Motor neuron (in vitro differentiated cells): ENCODE data around the gene PEMT. TPM values are rescaled to one million over a fixed set of nuclear protein-coding genes. Genes with fewer than 3 reads are reported as not detected.

Experiments used
- ATAC-seq, 8 experiments: fragments of 200-7000 bp; cut with Tn5 transposase; replicated peaks in 6 of 8; 2 replicates each; pipeline ENCODE4 v1.8.0; 2021; ENCODE audit warnings: mild to moderate bottlenecking in 8 of 8, moderate library complexity in 8 of 8
- H3K27ac ChIP-seq, 2 donors: fragments of 250-450 bp; sonication (Bioruptor Pico); 2 replicates each; pipeline ENCODE4 v1.9.0; 2021; ENCODE audit warnings: antibody characterized with exemption in 2 of 2, mild to moderate bottlenecking in 2 of 2, moderate library complexity in 1 of 2
- H3K4me1 ChIP-seq, 2 donors: fragments of 250-450 bp; sonication (Bioruptor Pico); replicated peaks in 1 of 2; 2 replicates each; pipeline ENCODE4 v1.6.1; 2021; ENCODE audit warnings: antibody characterized with exemption in 2 of 2, mild to moderate bottlenecking in 2 of 2, moderate library complexity in 1 of 2
- H3K4me3 ChIP-seq, 5 donors: fragments of 250-450 bp; sonication (Bioruptor Pico); 2 replicates each; pipeline ENCODE4 v1.9.0; 2021; ENCODE audit warnings: antibody characterized with exemption in 5 of 5, mild to moderate bottlenecking in 5 of 5, moderate library complexity in 4 of 5
- WGBS, 10 experiments: fragments of 450-650 bp; shearing (Covaris generic); methylation state at CpG; one replicate each; pipeline ENCODE4 v1.0.0; 2022; 5-methylcytosine and 5-hydroxymethylcytosine counted together
- in situ Hi-C, 9 experiments: fragments of 400-800 bp; cut with MboI; loops; one replicate each; pipeline ENCODE4 v1.15.0; 2021; ENCODE audit warnings: low sequenced_read_pairs in 9 of 9, low pct_unique_long_range_greater_than_20kb in 2 of 9; ENCODE audit not compliant: unreplicated experiment in 9 of 9
- total RNA-seq, 8 experiments: library from RNA; unstranded; fragments of 300-600 nt; gene quantifications; 2 replicates each; pipeline versions ENCODE4 v1.2.3 to v1.2.4, GENCODE V29; 2022

PEMT gene
- total RNA-seq, 8 experiments from 2014 or later = 21.1 to 59.0 (median 32.9) TPM

GRCh38 chr17:17603178-17603894, 11.8 kb upstream of the PEMT start:
- peak overlapping the region; percentile 79 to 85 for H3K27ac ChIP-seq
- H3K4me3 ChIP-seq = peak overlapping the region in 4 of 5 donors; percentile 0 to 17 (median 10)
- in situ Hi-C loops = no loop called here
- WGBS, 10 experiments = 12 to 90% (median 50%) methylated on average over 1 to 9 of the region's 15 CpGs; no CpG with 5 or more reads in 2 of the 10 experiments
- ATAC-seq = peak in 5 of 8 experiments; percentile 87 to 96 (median 93)
- peaks cover 17 to 21% of the 10 kb centered on the region in 2 donors for H3K4me1 ChIP-seq

GRCh38 chr17:17599965-17600364, 8.5 kb upstream of the PEMT start:
- WGBS, 10 experiments = 80 to 100% (median 100%) methylated on average over 2 to 3 of the region's 4 CpGs; no CpG with 5 or more reads in 7 of the 10 experiments
- ATAC-seq = no peak
- in situ Hi-C loops = no loop called here
- peaks cover 9 to 17% of the 10 kb centered on the region in 2 donors for H3K4me1 ChIP-seq
- no peak overlapping the region for H3K4me3 ChIP-seq
- no peak overlapping the region for H3K27ac ChIP-seq

- whole genome bisulfite sequencing, 10 experiments = 33 to 100% (median 70%) methylated on average over 1 of the region's 2 CpGs; no CpG with 5 or more reads in 6 of the 10 experiments
- Histone ChIP-seq H3K4me3 (no peak overlapping the region), H3K4me1 (peaks cover under 1 to 8% of the 10 kb centered on the region in 2 donors), H3K27ac (no peak overlapping the region)
- no peak for ATAC-seq
- in situ Hi-C loops = no loop called here
Measured at GRCh38 chr17:17598003-17598402, 6.5 kb upstream of the PEMT start.

- H3K27ac ChIP-seq = no peak overlapping the region
- H3K4me1 ChIP-seq = peaks cover 6 to 8% of the 10 kb centered on the region in 2 donors
- in situ Hi-C loops = no loop called here
- WGBS, 10 experiments = 36 to 97% (median 78%) methylated on average over 1 to 4 of the region's 4 CpGs; no CpG with 5 or more reads in 5 of the 10 experiments
- no peak for ATAC-seq
- no peak overlapping the region for H3K4me3 ChIP-seq
Measured at GRCh38 chr17:17595755-17596154, 4.2 kb upstream of the PEMT start.

GRCh38 chr17:17593222-17593620, 1.7 kb upstream of the PEMT start:
- WGBS, 10 experiments = 63 to 100% (median 92%) methylated on average over 1 to 6 of the region's 6 CpGs; no CpG with 5 or more reads in 3 of the 10 experiments
- H3K4me3 ChIP-seq = no peak overlapping the region
- no peak for ATAC-seq
- peaks cover 18 to 23% of the 10 kb centered on the region in 2 donors for H3K4me1 ChIP-seq
- H3K27ac ChIP-seq = no peak overlapping the region
- in situ Hi-C loops = no loop called here

- ATAC-seq = peak in 3 of 8 experiments; percentile 0 to 1 (median 1)
- Histone ChIP-seq H3K27ac (peak overlapping the region; percentile 92 to 94), H3K4me1 (peaks cover 18 to 23% of the 10 kb centered on the region in 2 donors), H3K4me3 (peak overlapping the region; percentile 65 to 85 (median 83))
- WGBS, 10 experiments = 0 to 20% (median 3%) methylated on average over 1 to 7 of the region's 21 CpGs; no CpG with 5 or more reads in 6 of the 10 experiments
- in situ Hi-C loops = no loop called here
Measured at GRCh38 chr17:17590883-17591354, 589 bp downstream of the PEMT start.

- in situ Hi-C loops = no loop called here
- peak overlapping the region; percentile 92 to 94 for H3K27ac ChIP-seq
- ATAC-seq = no peak
- H3K4me3 ChIP-seq = peak overlapping the region; percentile 65 to 85 (median 83)
- H3K4me1 ChIP-seq = peaks cover 18 to 23% of the 10 kb centered on the region in 2 donors
- 6 to 60% (median 38%) methylated on average over 1 to 7 of the region's 11 CpGs; no CpG with 5 or more reads in 3 of the 10 experiments for WGBS, 10 experiments
Measured at GRCh38 chr17:17590141-17590751, 1.3 kb downstream of the PEMT start.

GRCh38 chr17:17587614-17588337, 3.7 kb downstream of the PEMT start:
- no peak overlapping the region for H3K27ac ChIP-seq
- ATAC-seq = no peak
- H3K4me3 ChIP-seq = no peak overlapping the region
- WGBS, 10 experiments = 27 to 95% (median 90%) methylated on average over 2 to 10 of the region's 10 CpGs; no CpG with 5 or more reads in 1 of the 10 experiments
- in situ Hi-C loops = no loop called here
- H3K4me1 ChIP-seq = peaks cover 16 to 19% of the 10 kb centered on the region in 2 donors

GRCh38 chr17:17582372-17582771, 9.1 kb downstream of the PEMT start:
- in situ Hi-C loops = no loop called here
- H3K4me3 ChIP-seq = no peak overlapping the region
- 63 to 75% methylated on average over 2 to 4 of the region's 6 CpGs; no CpG with 5 or more reads in 8 of the 10 experiments for WGBS, 10 experiments
- peaks cover 19 to 21% of the 10 kb centered on the region in 2 donors for H3K4me1 ChIP-seq
- ATAC-seq = no peak
- H3K27ac ChIP-seq = no peak overlapping the region

- ATAC-seq = peak in 4 of 8 experiments; percentile 31 to 57 (median 51)
- peaks cover 19 to 21% of the 10 kb centered on the region in 2 donors for H3K4me1 ChIP-seq
- no peak overlapping the region for H3K27ac ChIP-seq
- 33 to 100% (median 100%) methylated on average over 1 to 2 of the region's 6 CpGs; no CpG with 5 or more reads in 4 of the 10 experiments for WGBS, 10 experiments
- in situ Hi-C loops = no loop called here
- H3K4me3 ChIP-seq = no peak overlapping the region
Measured at GRCh38 chr17:17581509-17581908, 10.0 kb downstream of the PEMT start.

- in situ Hi-C loops = no loop called here
- Histone ChIP-seq H3K4me1 (peaks cover 19 to 21% of the 10 kb centered on the region in 2 donors), H3K4me3 (no peak overlapping the region), H3K27ac (no peak overlapping the region)
- 67 to 100% (median 84%) methylated on average over 1 to 3 of the region's 8 CpGs; no CpG with 5 or more reads in 4 of the 10 experiments for WGBS, 10 experiments
- peak in 6 of 8 experiments; percentile 16 to 41 (median 22) for ATAC-seq
Measured at GRCh38 chr17:17580662-17581470, 10.6 kb downstream of the PEMT start.

- in situ Hi-C loops = no loop called here
- Histone ChIP-seq H3K4me3 (no peak overlapping the region), H3K27ac (no peak overlapping the region), H3K4me1 (peaks cover 21 to 23% of the 10 kb centered on the region in 2 donors)
- WGBS, 10 experiments = 90 to 100% (median 90%) methylated on average over 1 to 3 of the region's 8 CpGs; no CpG with 5 or more reads in 7 of the 10 experiments
- ATAC-seq = no peak
Measured at GRCh38 chr17:17579691-17580090, 11.8 kb downstream of the PEMT start.
